Activated CD4-positive, alpha-beta memory T cell treated with anti-CD3 and anti-CD28 coated beads, Interleukin-2, amount 10 ng/mL, durations not matched to agents 7 days and 5 days (primary cell): ENCODE measurements around the gene MEI1. TPM values are rescaled to one million over a fixed set of nuclear protein-coding genes. Genes with fewer than 3 reads are reported as not detected.
A peak's percentile ranks its signal among the peaks of the same experiment; 100 is the strongest.

ENCODE experiments used
- CTCF ChIA-PET: fragments of 350-600 bp; sonication (Branson Sonifier 250); formaldehyde crosslinking; loops from one replicate; lab custom pipeline; 2021; ENCODE audit warnings: antibody characterized with exemption, inconsistent platforms; lab: Charles Lee
- POLR2A ChIA-PET: fragments of 350-600 bp; sonication (Branson Sonifier 250); formaldehyde crosslinking; loops from one replicate; lab custom pipeline; 2021; ENCODE audit warnings: antibody characterized with exemption; lab: Charles Lee
- DNase-seq: peaks from one replicate; pipeline ENCODE4 v3.0.0-alpha.2; 2020
- H3K27ac Mint-ChIP-seq: one replicate; pipeline ENCODE4 v1.8.0; 2021; ENCODE audit warnings: mild to moderate bottlenecking, mixed read lengths
- H3K27me3 Mint-ChIP-seq: one replicate; pipeline ENCODE4 v1.8.0; 2021; ENCODE audit warnings: mixed read lengths
- H3K36me3 Mint-ChIP-seq: one replicate; pipeline ENCODE4 v1.8.0; 2021; ENCODE audit warnings: low read depth, mixed read lengths
- H3K4me1 Mint-ChIP-seq: one replicate; pipeline ENCODE4 v1.8.0; 2021; ENCODE audit warnings: mixed read lengths
- H3K4me3 Mint-ChIP-seq: one replicate; pipeline ENCODE4 v1.8.0; 2021; ENCODE audit warnings: mild to moderate bottlenecking, mixed read lengths
- H3K9me3 Mint-ChIP-seq: one replicate; pipeline ENCODE4 v1.8.0; 2021; ENCODE audit warnings: mixed read lengths
- total RNA-seq, 2 experiments: library from RNA; stranded (reverse); gene quantifications; one replicate each; pipeline ENCODE4 v1.2.3, GENCODE V29; 2021

Gene MEI1
- total RNA-seq, 2 experiments from 2014 or later: 75.5 to 79.1 TPM

GRCh38 chr22:41777749-41778425, 78.6 kb downstream of the MEI1 start:
- DNase-seq: no peak
- CTCF ChIA-PET: interaction anchor here (0.7 to 1.3 kb wide), 3 partner anchors 81 to 111 kb away, joined by 3 to 5 read pairs (median 4); no protein-coding TSS in a partner anchor
- no peak overlapping the region for H3K4me3 Mint-ChIP-seq
- H3K27ac Mint-ChIP-seq: no peak overlapping the region
- H3K27me3 Mint-ChIP-seq: no peaks in the 10 kb centered on the region
- peaks cover 32% of the 10 kb centered on the region for H3K4me1 Mint-ChIP-seq
- POLR2A ChIA-PET: interaction anchor here (9.1 kb wide), 1 partner anchor 20 kb away, joined by 366 read pairs; the partner anchor contains the start of gene CCDC134
- no peaks in the 10 kb centered on the region for H3K9me3 Mint-ChIP-seq
- H3K36me3 Mint-ChIP-seq: peaks cover 17% of the 10 kb centered on the region

DNA sequence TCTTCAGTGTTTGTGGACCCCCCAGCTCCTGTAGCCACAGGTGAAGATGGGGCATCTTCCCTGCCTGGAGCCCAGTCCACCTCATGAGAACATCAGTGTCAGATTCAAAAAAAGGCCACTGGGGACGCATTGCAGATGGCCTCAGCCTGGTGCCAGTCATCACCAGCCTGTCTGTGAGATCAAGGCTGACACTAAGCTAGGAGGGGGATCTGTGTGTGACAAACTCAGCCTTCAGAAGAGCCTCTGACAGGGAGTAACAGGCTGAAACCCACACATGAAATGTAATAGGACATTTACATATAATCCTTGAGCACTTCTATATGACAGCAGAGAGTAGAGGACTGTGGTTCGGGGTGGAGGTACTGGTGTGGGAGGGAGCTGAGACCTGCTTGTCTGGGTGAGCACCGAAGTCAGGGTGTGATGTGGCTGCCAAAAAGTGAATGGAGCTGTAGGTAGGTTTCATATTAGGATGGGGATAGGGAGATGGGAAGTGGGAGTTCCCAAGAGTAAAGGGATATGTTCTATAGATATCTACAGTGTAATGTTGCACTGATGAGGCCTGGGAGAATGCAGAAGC, 80.7 kb downstream of the MEI1 start:
- peak overlapping the region; percentile 54 for H3K4me3 Mint-ChIP-seq
- CTCF ChIA-PET: interaction anchor here (1.1 to 5.9 kb wide), 11 partner anchors 9 to 167 kb away, joined by 3 to 47 read pairs (median 7); partner anchors contain the start of genes CCDC134 and CENPM
- H3K27ac Mint-ChIP-seq: peak overlapping the region; percentile 97
- H3K4me1 Mint-ChIP-seq: peaks cover 46% of the 10 kb centered on the region
- H3K36me3 Mint-ChIP-seq: peaks cover 26% of the 10 kb centered on the region
- POLR2A ChIA-PET: interaction anchor here (0.8 to 9.1 kb wide), 26 partner anchors 7 to 1185 kb away, joined by 3 to 366 read pairs (median 10); partner anchors contain the start of genes CCDC134, CENPM, DESI1 and MEI1
- DNase-seq: no peak
- H3K27me3 Mint-ChIP-seq: no peaks in the 10 kb centered on the region
- no peaks in the 10 kb centered on the region for H3K9me3 Mint-ChIP-seq

- peak; percentile 96 for DNase-seq
- peak overlapping the region; percentile 97 for H3K27ac Mint-ChIP-seq
- CTCF ChIA-PET: interaction anchor here (0.6 to 5.9 kb wide), 19 partner anchors 10 to 1211 kb away, joined by 3 to 47 read pairs (median 6); partner anchors contain the start of genes CCDC134, CENPM, PHF5A and SREBF2
- peak overlapping the region; percentile 85 for H3K4me3 Mint-ChIP-seq
- H3K4me1 Mint-ChIP-seq: peaks cover 46% of the 10 kb centered on the region
- POLR2A ChIA-PET: interaction anchor here (0.6 to 9.1 kb wide), 55 partner anchors 8 to 1184 kb away, joined by 3 to 366 read pairs (median 5); partner anchors contain the start of genes ACO2, CCDC134, CENPM and DESI1
- H3K36me3 Mint-ChIP-seq: peaks cover 26% of the 10 kb centered on the region
- H3K27me3 Mint-ChIP-seq: no peaks in the 10 kb centered on the region
- H3K9me3 Mint-ChIP-seq: no peaks in the 10 kb centered on the region
These were observed 81.6 kb downstream of the MEI1 start for GRCh38 chr22:41780746-41781505.

- ChIA-PET POLR2A (interaction anchor here (0.6 to 9.1 kb wide), 46 partner anchors 9 to 834 kb away, joined by 3 to 366 read pairs (median 6); partner anchors contain the start of genes ACO2, CCDC134, CENPM and DESI1), CTCF (interaction anchor here (0.6 to 5.9 kb wide), 16 partner anchors 16 to 1210 kb away, joined by 3 to 47 read pairs (median 6); partner anchors contain the start of genes CCDC134, CENPM, PHF5A and SREBF2)
- H3K36me3 Mint-ChIP-seq: peaks cover 30% of the 10 kb centered on the region
- DNase-seq: no peak
- H3K9me3 Mint-ChIP-seq: no peaks in the 10 kb centered on the region
- H3K4me1 Mint-ChIP-seq: peaks cover 48% of the 10 kb centered on the region
- no peaks in the 10 kb centered on the region for H3K27me3 Mint-ChIP-seq
- peak overlapping the region; percentile 97 for H3K27ac Mint-ChIP-seq
- H3K4me3 Mint-ChIP-seq: peak overlapping the region; percentile 85
These were observed 82.2 kb downstream of the MEI1 start for GRCh38 chr22:41781507-41781906.

DNA sequence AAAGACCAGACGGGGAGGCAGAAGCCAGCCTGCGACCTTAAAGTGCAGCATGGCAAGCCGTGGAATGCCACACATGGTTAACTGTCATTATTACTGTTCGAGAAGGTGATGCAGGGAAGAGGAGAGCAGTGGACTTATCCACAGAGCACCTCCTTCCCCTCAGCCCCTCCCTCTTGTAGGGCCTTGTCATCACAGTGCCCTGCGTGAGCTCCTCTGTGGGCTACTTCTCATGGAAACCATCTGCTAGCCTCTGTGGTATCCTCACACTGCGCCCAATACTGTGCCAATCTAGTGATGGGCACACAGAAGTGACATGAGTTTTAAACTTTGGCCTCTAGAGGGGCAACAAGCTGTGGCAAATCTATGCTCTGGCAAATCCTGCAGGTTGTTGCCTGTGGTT, 83.0 kb downstream of the MEI1 start:
- no peaks in the 10 kb centered on the region for H3K9me3 Mint-ChIP-seq
- H3K4me1 Mint-ChIP-seq: peaks cover 56% of the 10 kb centered on the region
- POLR2A ChIA-PET: interaction anchor here (0.9 to 9.1 kb wide), 30 partner anchors 9 to 833 kb away, joined by 3 to 366 read pairs (median 8); partner anchors contain the start of genes CCDC134, CENPM, DESI1 and MEI1
- no peaks in the 10 kb centered on the region for H3K27me3 Mint-ChIP-seq
- peaks cover 36% of the 10 kb centered on the region for H3K36me3 Mint-ChIP-seq
- CTCF ChIA-PET: interaction anchor here (0.6 to 5.9 kb wide), 12 partner anchors 18 to 159 kb away, joined by 3 to 47 read pairs (median 4); partner anchors contain the start of genes CCDC134 and SREBF2
- DNase-seq: peak; percentile 62
- H3K27ac Mint-ChIP-seq: peak overlapping the region; percentile 97
- H3K4me3 Mint-ChIP-seq: peak overlapping the region; percentile 85

- DNase-seq: no peak
- Mint-ChIP-seq H3K9me3 (no peaks in the 10 kb centered on the region), H3K27ac (peak overlapping the region; percentile 97), H3K4me1 (peaks cover 56% of the 10 kb centered on the region), H3K4me3 (peak overlapping the region; percentile 85), H3K36me3 (peaks cover 36% of the 10 kb centered on the region), H3K27me3 (no peaks in the 10 kb centered on the region)
- CTCF ChIA-PET: interaction anchor here (0.6 to 5.9 kb wide), 8 partner anchors 18 to 158 kb away, joined by 3 to 47 read pairs (median 3); partner anchors contain the start of gene CCDC134
- POLR2A ChIA-PET: interaction anchor here (0.9 to 9.1 kb wide), 17 partner anchors 9 to 216 kb away, joined by 3 to 366 read pairs (median 16); partner anchors contain the start of genes CCDC134, CENPM, DESI1 and MEI1
These were observed 83.4 kb downstream of the MEI1 start for GRCh38 chr22:41782751-41783150.

DNA sequence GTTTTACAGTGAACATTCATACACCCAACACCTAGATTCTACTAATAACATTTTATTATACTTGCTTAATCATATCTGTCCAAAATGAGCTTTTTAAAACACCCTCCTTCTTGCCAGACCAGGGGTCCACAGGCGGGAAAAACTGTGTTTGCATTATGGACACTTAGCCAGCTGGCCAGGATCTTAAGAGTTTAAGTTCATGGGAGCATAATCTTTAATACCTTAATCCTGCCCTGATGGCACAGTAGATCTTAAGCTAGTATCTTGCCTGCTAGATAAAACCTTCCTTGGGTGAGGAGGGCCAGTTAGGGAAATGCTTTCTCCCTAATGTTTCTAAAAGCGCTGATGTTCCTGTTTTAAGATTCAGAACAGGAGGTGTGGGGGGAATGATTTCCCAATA, 88.0 kb downstream of the MEI1 start:
- ChIA-PET POLR2A (interaction anchor here (0.9 to 6.7 kb wide), 3 partner anchors 13 to 153 kb away, joined by 4 to 59 read pairs (median 4); partner anchors contain the start of gene CCDC134), CTCF (interaction anchor here (0.9 to 1.8 kb wide), 5 partner anchors 13 to 153 kb away, joined by 4 to 6 read pairs (median 5); partner anchors contain the start of gene CCDC134)
- peaks cover 42% of the 10 kb centered on the region for H3K4me1 Mint-ChIP-seq

DNA sequence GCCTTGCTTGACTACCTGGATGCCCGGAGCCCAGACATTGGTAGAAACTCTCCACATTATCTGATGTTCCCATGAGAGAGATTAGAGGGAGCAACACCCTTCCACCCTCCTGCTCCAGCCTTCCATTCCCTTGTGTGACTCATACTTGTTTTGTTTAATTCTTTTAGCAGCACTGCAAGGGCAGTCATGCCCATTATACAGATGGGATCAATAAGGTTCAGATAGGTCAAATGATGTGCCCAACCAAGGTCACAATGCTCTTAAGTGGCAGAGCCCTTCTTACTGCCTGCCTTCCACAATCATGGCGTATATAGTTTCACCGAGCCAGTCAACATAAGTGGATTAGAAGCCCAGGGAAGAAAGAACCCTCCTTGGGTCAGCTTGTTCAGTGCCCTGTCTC, 94.6 kb downstream of the MEI1 start:
- CTCF ChIA-PET: no interaction called here
- Mint-ChIP-seq H3K27me3 (no peaks in the 10 kb centered on the region), H3K27ac (no peak overlapping the region), H3K9me3 (no peaks in the 10 kb centered on the region), H3K4me3 (no peak overlapping the region), H3K36me3 (peaks cover 67% of the 10 kb centered on the region), H3K4me1 (peaks cover 7% of the 10 kb centered on the region)
- POLR2A ChIA-PET: interaction anchor here (8.4 kb wide), 1 partner anchor 13 kb away, joined by 366 read pairs; no protein-coding TSS in a partner anchor
- DNase-seq: no peak

More for the DNA sequence above, 88.0 kb downstream of the MEI1 start:
- DNase-seq: no peak
- Mint-ChIP-seq H3K4me3 (no peak overlapping the region), H3K9me3 (no peaks in the 10 kb centered on the region), H3K27me3 (no peaks in the 10 kb centered on the region), H3K27ac (no peak overlapping the region), H3K36me3 (peaks cover 51% of the 10 kb centered on the region)

GRCh38 chr22:41798736-41799135, 99.4 kb downstream of the MEI1 start:
- H3K27me3 Mint-ChIP-seq: no peaks in the 10 kb centered on the region
- ChIA-PET POLR2A (interaction anchor here (0.5 to 8.4 kb wide), 13 partner anchors 10 to 178 kb away, joined by 3 to 366 read pairs (median 8); partner anchors contain the start of genes CENPM, DESI1, SNU13 and SREBF2), CTCF (interaction anchor here (1.1 to 5.0 kb wide), 7 partner anchors 11 to 142 kb away, joined by 3 to 53 read pairs (median 24); partner anchors contain the start of gene MEI1)
- H3K4me1 Mint-ChIP-seq: peaks cover 29% of the 10 kb centered on the region
- peak overlapping the region; percentile 91 for H3K4me3 Mint-ChIP-seq
- H3K9me3 Mint-ChIP-seq: no peaks in the 10 kb centered on the region
- no peak for DNase-seq
- H3K27ac Mint-ChIP-seq: no peak overlapping the region
- peaks cover 45% of the 10 kb centered on the region for H3K36me3 Mint-ChIP-seq

- DNase-seq: peak; percentile 18
- POLR2A ChIA-PET: interaction anchor here (0.6 to 8.4 kb wide), 44 partner anchors 9 to 815 kb away, joined by 3 to 366 read pairs (median 7); partner anchors contain the start of genes CENPM, DESI1, MEI1 and NDUFA6
- Mint-ChIP-seq H3K27ac (peak overlapping the region; percentile 90), H3K36me3 (peaks cover 42% of the 10 kb centered on the region), H3K27me3 (no peaks in the 10 kb centered on the region), H3K9me3 (no peaks in the 10 kb centered on the region), H3K4me1 (peaks cover 38% of the 10 kb centered on the region), H3K4me3 (peak overlapping the region; percentile 91)
- CTCF ChIA-PET: interaction anchor here (0.8 to 5.0 kb wide), 15 partner anchors 10 to 147 kb away, joined by 3 to 53 read pairs (median 5); partner anchors contain the start of genes CENPM and MEI1
These were observed 100.4 kb downstream of the MEI1 start for GRCh38 chr22:41799486-41800347.
